CD4-positive, alpha-beta T cell treated with Interleukin-4 for 1 hour (primary cell): Measurements from ENCODE around the gene COPB1.
A peak's percentile ranks its signal among the peaks of the same experiment; 100 is the strongest.

ENCODE experiments used
- DNase-seq, 2 donors: peaks; one replicate each; pipeline ENCODE4 v3.0.0-alpha.2; 2020 to 2022

COPB1 gene

GRCh38 chr11:14503023-14503422 is 3.4 kb upstream of the COPB1 start:
- DNase-seq: no peak

GRCh38 chr11:14502039-14502438 is 2.4 kb upstream of the COPB1 start:
- DNase-seq: no peak

DNA sequence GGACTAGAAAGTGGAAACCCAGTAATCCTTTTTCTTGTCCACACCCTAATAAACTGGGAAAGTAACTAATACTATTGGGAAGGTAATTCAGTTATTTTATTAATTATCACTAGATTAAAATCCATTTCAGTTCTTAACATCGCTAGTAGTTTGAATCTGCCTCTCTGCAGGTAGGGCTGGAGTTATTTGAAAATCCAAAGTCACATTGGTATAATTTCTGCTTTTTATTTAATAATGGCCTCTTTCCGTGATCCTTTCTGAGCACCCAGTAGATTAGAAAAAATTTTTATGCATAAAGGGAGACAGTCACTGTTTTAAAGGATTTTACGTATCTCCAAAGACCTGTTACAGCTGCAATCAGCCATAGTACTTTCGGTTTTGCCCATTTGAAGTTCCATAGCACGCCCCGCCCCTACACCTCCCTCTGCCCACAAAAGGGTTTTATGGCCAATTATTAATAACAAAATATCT is 605 bp upstream of the COPB1 start:
- peak; percentile 53 to 75 for DNase-seq

- peak in 1 of 2 donors; percentile 30 for DNase-seq
Measured at GRCh38 chr11:14499178-14499559, 442 bp downstream of the COPB1 start.

DNA sequence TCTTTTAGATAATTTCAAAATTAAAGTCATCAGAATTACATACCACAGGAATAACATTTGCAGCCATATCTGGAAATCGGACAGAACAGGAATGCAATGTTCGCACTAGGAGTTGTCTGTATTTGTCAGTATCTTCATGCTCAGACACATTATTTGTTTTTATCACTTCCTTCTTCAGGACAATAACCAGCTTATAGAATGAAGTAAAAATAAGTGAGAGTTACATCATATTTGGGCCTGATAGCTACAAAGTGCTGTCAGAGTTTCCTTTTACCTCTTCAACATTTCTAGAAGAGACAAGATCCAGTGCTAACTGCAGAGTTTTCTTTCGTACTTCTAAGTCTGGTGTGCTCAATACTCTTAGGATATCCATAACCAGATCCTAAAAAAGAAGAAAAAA is 18.9 kb downstream of the COPB1 start:
- no peak for DNase-seq

GRCh38 chr11:14471127-14471526 is 28.5 kb downstream of the COPB1 start:
- no peak for DNase-seq

DNA sequence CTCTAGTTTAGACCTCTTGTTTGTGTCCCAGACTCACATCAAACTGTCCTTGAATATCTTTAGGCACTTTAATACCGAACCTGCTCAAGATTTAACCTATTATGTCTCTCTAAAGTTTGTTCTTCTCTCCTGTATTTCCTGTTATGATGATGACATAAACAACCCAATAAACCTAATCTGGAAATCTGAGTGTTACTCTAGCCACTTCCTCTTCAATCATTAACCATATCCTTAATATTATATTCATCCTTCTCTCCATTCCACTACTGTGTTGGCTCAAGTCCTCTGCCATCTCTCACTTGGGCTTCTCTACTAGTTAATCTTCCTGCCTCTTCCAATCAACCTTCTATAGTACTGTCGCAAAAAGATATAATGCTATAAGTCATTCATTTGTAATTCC is 36.0 kb downstream of the COPB1 start:
- DNase-seq: no peak

GRCh38 chr11:14460147-14460546 is 39.5 kb downstream of the COPB1 start:
- DNase-seq: no peak

GRCh38 chr11:14458377-14458776 is 41.2 kb downstream of the COPB1 start:
- DNase-seq: no peak

DNA sequence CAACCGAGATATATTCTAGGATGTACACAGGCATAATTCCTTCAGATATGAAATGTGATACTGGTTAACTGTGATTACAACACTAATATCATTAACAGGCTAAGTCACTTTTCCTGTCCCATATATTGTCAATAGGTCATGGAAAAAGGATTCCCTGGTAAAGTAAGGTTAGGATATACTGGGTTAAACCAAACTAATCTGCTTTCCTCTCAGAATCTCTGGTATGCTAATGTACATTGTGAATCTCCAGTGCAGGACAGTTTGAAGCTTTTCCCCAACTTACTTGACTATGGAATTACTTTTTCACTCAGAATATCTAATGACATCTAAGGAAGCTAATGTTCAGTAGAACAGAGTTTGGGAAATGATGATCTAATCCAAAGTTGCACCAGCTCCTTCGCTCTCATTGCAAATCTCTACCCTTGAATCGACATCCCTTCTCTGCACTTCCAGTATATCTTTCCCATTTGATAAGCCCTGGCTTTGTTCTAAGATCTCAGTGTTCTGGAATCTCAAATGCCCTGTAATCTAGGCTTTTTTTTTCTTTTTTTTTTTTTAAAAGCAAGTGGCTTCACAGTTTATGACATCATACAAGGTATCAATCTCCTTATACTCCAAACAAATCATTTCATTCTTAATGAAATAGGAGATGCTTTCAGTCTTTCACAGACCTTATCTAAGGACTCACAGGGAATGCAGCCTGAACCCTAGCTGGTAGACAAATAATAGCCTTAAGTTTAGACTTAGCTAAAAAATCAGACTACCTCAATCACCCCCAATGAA is 43.8 kb downstream of the COPB1 start:
- no peak for DNase-seq

- peak in 1 of 2 donors; percentile 31 for DNase-seq
Measured at GRCh38 chr11:14454861-14455632, 44.6 kb downstream of the COPB1 start.

GRCh38 chr11:14451825-14452224 is 47.8 kb downstream of the COPB1 start:
- DNase-seq: no peak

GRCh38 chr11:14449302-14449714 is 50.3 kb downstream of the COPB1 start:
- no peak for DNase-seq

- DNase-seq: no peak
Measured at GRCh38 chr11:14448240-14448639, 51.4 kb downstream of the COPB1 start.

DNA sequence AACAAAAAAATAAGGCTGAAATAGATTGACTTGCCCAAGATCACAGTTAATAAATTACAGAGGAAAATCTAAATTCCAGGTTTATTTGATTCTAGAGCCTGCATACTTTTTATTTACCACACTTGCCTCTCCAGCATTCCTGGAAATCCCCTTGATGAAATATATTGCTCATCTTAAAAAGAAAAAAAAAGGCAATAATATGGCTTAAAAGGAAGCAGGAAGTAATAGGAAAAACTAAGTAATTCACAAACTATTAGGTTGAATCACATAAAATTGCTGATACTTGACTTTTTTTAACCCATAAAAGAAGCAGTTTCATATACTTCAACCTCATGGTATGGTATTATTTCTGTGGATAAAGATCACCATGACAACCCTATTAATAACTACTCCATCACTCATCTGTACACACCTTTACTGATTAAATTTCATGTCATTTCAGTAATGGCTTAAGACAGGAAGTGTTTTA is 52.9 kb downstream of the COPB1 start:
- DNase-seq: no peak

- no peak for DNase-seq
Measured at GRCh38 chr11:14445542-14446530, 53.8 kb downstream of the COPB1 start.

DNA sequence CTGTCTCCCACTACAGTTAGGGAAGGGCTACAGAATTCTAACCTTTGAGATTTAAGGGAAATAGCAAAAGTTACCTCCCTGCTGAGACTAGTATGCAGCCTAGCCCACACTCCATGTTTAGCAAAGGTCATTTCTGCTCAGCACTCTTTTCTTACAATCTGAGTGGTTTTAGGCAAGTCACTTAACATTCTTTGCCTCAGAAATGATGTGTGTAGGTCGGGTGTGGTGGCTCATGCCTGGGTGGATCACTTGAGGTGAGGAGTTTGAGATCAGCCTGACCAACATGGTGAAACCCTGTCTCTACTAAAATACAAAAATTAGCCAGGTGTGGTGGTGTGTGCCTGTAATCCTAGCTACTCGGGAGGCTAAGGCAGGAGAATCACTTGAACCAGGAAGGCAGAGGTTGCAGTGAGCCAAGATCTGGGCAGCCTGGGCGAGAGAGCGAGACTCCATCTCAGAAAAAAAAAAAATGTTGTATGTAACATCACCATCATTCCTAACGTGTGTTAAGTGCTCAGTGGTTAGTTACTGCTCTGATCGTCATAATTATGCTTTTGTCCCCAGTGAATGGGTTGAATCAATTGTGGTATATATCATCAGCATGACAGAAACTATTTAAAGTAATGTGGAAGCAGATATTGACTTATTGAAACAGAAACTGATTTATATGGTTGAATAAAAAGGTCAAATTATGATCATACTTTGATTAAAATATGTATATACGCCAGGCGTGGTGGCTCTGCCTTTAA is 55.0 kb downstream of the COPB1 start:
- no peak for DNase-seq

- no peak for DNase-seq
Measured at GRCh38 chr11:14443638-14444037, 56.0 kb downstream of the COPB1 start.

- peak in 1 of 2 donors; percentile 28 for DNase-seq
Measured at GRCh38 chr11:14435717-14436512, 63.7 kb downstream of the COPB1 start.

DNA sequence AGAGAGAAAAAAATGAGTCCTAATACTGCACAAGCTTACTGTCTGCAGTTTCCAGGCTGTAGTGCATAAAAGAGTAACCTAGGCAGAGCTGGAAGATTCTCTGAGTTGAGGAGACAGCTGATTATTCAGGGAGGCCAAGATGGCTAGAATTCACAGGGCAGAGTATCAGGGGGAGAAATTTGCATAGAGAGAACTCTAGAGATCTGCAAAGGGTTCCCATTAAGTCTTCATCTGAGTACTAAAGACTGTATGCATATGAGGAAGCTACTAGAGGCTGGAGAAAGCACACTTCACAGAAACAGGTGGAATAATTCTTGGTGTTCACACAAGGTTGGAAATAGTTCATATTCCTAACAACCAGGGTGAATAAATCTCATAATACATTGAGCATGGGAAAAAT is 74.0 kb downstream of the COPB1 start:
- no peak for DNase-seq

DNA sequence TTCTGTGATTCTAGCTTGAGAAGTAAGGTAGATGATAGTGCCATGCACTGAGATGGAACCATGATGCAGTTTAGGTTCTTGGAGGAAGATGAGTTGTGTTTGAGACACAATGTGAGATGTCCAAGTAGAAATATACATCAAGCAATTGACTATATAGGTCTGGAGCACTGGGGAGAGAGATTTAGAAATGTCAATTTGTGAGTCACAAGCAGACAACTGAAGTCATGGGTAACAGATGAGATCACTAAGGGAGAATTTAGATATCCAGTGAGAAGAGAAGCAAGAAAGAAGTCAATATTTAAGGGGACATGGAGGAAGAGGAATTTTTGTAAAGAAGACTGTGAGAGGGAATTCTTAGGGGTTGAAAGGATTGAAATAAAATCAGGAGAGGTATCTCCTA is 75.5 kb downstream of the COPB1 start:
- DNase-seq: no peak
